GM21737 (cell line): Measurements from ENCODE around the gene MRPL3.

ENCODE experiments used
- ATAC-seq: cut with Tn5 transposase; IDR thresholded peaks from one replicate; pipeline ENCODE4 v1.9.1; 2021; ENCODE audit warnings: mild to moderate bottlenecking, moderate library complexity; ENCODE audit not compliant: unreplicated experiment

Gene MRPL3

DNA sequence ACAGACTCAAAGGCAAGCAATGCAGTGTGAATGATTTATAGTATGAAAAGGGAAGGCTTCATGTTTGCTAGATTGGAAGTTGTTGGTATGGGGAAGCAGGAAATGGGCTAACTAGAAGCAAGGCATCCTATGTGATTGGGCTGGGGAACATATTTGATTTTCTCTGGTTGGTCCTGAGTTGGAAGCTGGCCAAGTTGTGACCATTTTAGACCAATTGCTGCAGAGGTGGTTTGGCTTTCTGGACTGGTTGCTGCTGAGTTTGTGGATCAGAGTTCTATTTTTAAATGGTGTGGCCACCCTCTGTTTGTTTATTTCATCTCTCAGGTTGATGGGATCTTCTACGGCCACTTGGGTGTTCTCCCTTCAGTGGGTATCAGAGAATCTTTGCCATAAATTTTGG lies 81.5 kb downstream of the MRPL3 start:
- no peak for ATAC-seq

DNA sequence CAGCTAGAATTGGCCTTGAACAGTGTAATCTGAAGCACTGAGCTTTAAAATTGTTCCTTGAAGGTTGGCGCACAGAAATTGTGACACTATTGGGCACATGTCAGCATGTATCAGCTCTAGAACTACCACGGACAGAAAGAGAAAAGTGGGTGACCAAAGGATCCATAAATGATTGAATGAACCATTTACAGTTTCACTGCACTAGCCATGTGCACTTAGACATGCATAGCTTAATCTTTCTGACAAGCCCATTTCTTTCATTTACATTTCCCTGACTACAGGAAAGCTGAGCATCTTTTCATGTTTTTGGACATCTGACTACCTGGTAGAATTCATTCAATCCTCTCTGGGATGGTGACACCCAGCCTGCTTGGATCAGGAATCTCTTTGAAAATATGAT lies 85.0 kb downstream of the MRPL3 start:
- no peak for ATAC-seq
